ENCODE measurements around the gene RANBP17. TPM values are rescaled to one million over a fixed set of nuclear protein-coding genes. Genes with fewer than 3 reads are reported as not detected.

RANBP17 gene
- total and polyA plus RNA-seq, 2 donors (not counting 1 experiment from before 2014, with no cell fraction given): not detected

GRCh38 chr5:171312129-171312974 lies 450.5 kb downstream of the RANBP17 start:
- H3K4me1 Mint-ChIP-seq: peaks cover 19% of the 10 kb centered on the region
- peak; percentile 30 for DNase-seq
- peaks cover 47% of the 10 kb centered on the region for H3K27me3 Mint-ChIP-seq
- no peaks in the 10 kb centered on the region for H4K20me1 ChIP-seq (ENCODE audit: control insufficient read depth, insufficient read depth, low read length, poor library complexity, severe bottlenecking)
- H3K9me3 ChIP-seq (ENCODE audit: control extremely low read depth in 1 of 3, control insufficient read depth in 2 of 3, insufficient read depth in 1 of 3, low read length in 2 of 3): peaks cover 0 to 71% (median 0%) of the 10 kb centered on the region in 3 donors
- peaks cover 17 to 20% of the 10 kb centered on the region in 2 donors for H3K4me1 ChIP-seq (ENCODE audit: control insufficient read depth in 2 of 2, insufficient read depth in 2 of 2, low read length in 2 of 2)
- peak overlapping the region in 2 of 5 experiments; percentile 23 to 41 for H3K4me3 ChIP-seq (ENCODE audit: control extremely low read depth in 1 of 5, extremely low read depth in 1 of 5, insufficient read depth in 1 of 5, low read depth in 2 of 5, low read length in 4 of 5)
- ChIA-PET POLR2A (no interaction called here), CTCF (no interaction called here)
- H3K4me2 ChIP-seq (replicated peaks; ENCODE audit: low read depth, low read length, poor library complexity, severe bottlenecking): peak overlapping the region; percentile 61
- no peak for TF ChIP-seq CTCF (IDR thresholded peaks at IDR 0.05)
- TF ChIP-seq EZH2 (IDR thresholded peaks at IDR 0.05; ENCODE audit: borderline replicate concordance, insufficient read depth, low read depth, low read length, poor library complexity, severe bottlenecking): no peak
- no peaks in the 10 kb centered on the region for H3K36me3 ChIP-seq (replicated peaks in 1 of 2; ENCODE audit: control extremely low read depth in 1 of 2, control insufficient read depth in 1 of 2, extremely low read depth in 1 of 2, insufficient read depth in 2 of 2, low read length in 1 of 2)
- no peak overlapping the region for H3K27ac ChIP-seq (ENCODE audit: low read length in 2 of 2)
- H2AFZ ChIP-seq (ENCODE audit: insufficient read depth, low read depth, low read length, poor library complexity, severe bottlenecking): peak overlapping the region; percentile 56
- no peak for ATAC-seq (ENCODE audit: low read depth)
- no peaks in the 10 kb centered on the region for H3K9me3 Mint-ChIP-seq (ENCODE audit: insufficient read depth)
- peak overlapping the region; percentile 11 for H3K9ac ChIP-seq (ENCODE audit: low read length)
- peaks cover 0 to 82% (median 47%) of the 10 kb centered on the region in 4 experiments for H3K27me3 ChIP-seq (replicated peaks in 1 of 4; ENCODE audit: control extremely low read depth in 1 of 4, control insufficient read depth in 3 of 4, insufficient read depth in 4 of 4, low read length in 3 of 4)
- intact Hi-C loops (cut with micrococcal nuclease): no loop called here
- H3K4me3 Mint-ChIP-seq: peak overlapping the region; percentile 53
- 7% methylated on average over 74 of the region's 74 CpGs for WGBS (ENCODE audit: insufficient coverage)
- H3K79me2 ChIP-seq (ENCODE audit: control insufficient read depth, insufficient read depth, low read length): no peaks in the 10 kb centered on the region
- H3K27ac Mint-ChIP-seq: no peak overlapping the region
